OCI-LY3 (cell line): ENCODE data around the gene MXRA8.

Experiments used
- CTCF ChIP-seq: fragments of 200-600, 300-600 bp; sonication (generic); IDR thresholded peaks from 2 replicates; pipeline ENCODE4 v1.5.1; 2014; ENCODE audit warnings: antibody characterized with exemption, low read length, low read depth
- EZH2phosphoT487 ChIP-seq: fragments of 200-600 bp; shearing (Covaris generic); IDR thresholded peaks from 2 replicates; pipeline ENCODE4 v1.6.1; 2018; ENCODE audit warnings: antibody characterized with exemption, mixed run types, low read depth

GRCh38 chr1:1335792-1336248 lies 22.5 kb downstream of the MXRA8 start:
- TF ChIP-seq CTCF (no peak), EZH2phosphoT487 (no peak)
